Tibial nerve (tissue), 4 donors: ENCODE measurements around the gene NUAK2.

Experiments used
- EP300 ChIP-seq, 2 donors: sonication (generic); formaldehyde crosslinking; IDR thresholded peaks; one replicate each; pipeline ENCODE4 v1.6.1; 2017; ENCODE audit warnings: antibody characterized with exemption in 2 of 2, mild to moderate bottlenecking in 1 of 2
- POLR2A ChIP-seq, 2 donors: fragments of 450-650 bp; IDR thresholded peaks; one replicate each; pipeline ENCODE4 v1.6.1; 2017; ENCODE audit warnings: antibody characterized with exemption in 2 of 2, mild to moderate bottlenecking in 2 of 2, moderate library complexity in 2 of 2
- TF ChIP-seq, protein P1 (sequence below), 5 experiments: fragments of 200-600 bp in 3 of 5; fragments of 450-650 bp in 2 of 5; sonication (generic) in 3 of 5; IDR thresholded peaks; one replicate each; pipeline ENCODE4 v1.5.1; 2016 to 2019; ENCODE audit warnings: antibody characterized with exemption in 5 of 5, mild to moderate bottlenecking in 3 of 5, moderate library complexity in 2 of 5

DNA sequence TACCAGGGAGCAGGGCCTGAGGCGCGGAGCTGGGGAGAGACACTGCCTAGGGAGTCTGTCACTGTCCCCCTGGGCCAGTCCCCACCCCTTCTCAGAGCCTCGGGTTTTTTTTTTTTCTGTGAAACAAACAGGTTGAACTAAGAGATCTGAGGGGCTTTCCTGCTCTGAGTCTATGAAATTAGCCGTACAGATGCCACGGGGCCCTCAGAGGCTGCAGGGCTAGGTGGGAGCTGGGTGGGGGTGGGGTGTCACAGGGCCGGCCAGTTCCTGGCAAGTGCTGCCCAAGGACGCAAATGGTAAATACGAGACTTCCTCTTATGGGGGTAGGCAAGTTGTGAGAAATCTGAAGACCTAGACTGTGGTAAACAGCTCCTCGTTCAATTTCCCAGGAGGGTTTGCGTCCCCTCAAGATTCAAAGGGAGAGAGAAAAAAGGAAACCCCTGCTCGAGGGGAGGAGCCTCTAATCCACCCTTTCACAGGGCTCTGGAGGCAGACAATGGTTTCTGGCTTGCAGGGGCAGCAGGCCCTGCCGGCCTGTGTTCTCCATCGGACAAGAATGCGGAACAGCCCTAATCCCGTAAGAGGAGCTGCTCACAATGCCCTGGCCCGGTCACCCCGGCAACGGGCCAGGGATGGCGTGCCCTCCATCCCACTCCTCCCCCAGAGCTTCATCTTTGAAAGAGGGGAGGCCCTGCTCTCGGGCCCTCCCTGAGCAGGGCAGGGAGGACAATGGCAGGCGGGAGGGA is 7.8 kb downstream of the NUAK2 start:
- TF ChIP-seq EP300 (IDR thresholded peaks at IDR 0.05) (peak in 1 of 2 donors; percentile 68), POLR2A (IDR thresholded peaks at IDR 0.05) (no peak)
- TF ChIP-seq, protein P1, sequence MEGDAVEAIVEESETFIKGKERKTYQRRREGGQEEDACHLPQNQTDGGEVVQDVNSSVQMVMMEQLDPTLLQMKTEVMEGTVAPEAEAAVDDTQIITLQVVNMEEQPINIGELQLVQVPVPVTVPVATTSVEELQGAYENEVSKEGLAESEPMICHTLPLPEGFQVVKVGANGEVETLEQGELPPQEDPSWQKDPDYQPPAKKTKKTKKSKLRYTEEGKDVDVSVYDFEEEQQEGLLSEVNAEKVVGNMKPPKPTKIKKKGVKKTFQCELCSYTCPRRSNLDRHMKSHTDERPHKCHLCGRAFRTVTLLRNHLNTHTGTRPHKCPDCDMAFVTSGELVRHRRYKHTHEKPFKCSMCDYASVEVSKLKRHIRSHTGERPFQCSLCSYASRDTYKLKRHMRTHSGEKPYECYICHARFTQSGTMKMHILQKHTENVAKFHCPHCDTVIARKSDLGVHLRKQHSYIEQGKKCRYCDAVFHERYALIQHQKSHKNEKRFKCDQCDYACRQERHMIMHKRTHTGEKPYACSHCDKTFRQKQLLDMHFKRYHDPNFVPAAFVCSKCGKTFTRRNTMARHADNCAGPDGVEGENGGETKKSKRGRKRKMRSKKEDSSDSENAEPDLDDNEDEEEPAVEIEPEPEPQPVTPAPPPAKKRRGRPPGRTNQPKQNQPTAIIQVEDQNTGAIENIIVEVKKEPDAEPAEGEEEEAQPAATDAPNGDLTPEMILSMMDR (IDR thresholded peaks at IDR 0.05) = no peak
